ENCODE data around the gene TEX29. TPM values are rescaled to one million over a fixed set of nuclear protein-coding genes. Genes with fewer than 3 reads are reported as not detected.

Gene TEX29
- polyA plus RNA-seq, 1 donor from 2014 or later: not detected

DNA sequence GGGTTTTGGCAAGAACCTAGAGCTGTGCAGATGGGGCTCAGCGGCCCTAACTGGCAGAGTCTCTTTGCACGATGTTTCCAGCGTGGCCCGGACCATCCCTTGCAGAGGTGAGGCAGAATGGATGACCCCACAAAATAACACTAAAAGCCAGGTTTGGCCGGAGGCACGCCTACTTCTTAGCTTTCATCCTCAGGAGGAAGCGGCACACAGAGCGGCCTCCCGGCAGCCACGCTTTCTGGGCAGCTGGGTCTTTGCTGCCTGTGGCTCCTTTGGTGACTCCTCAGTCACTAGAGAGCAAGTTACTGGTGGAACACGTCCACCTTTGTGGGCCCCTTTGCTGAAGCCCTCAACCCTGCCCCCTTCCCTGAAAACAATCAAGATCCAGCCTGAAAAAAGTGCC is 25.2 kb downstream of the TEX29 start:
- Histone ChIP-seq H3K27me3 (ENCODE audit: insufficient read depth, low read depth, low read length) (no peaks in the 10 kb centered on the region), H3K27ac (ENCODE audit: low read length) (no peak overlapping the region), H4K20me1 (ENCODE audit: insufficient read depth) (no peaks in the 10 kb centered on the region), H3K9me2 (ENCODE audit: insufficient read depth, low read length) (no peaks in the 10 kb centered on the region), H3F3A (ENCODE audit: insufficient read depth, low read length, poor library complexity, severe bottlenecking) (no peaks in the 10 kb centered on the region), H3K36me3 (ENCODE audit: insufficient read depth, low read length) (no peaks in the 10 kb centered on the region), H3K9me3 (ENCODE audit: low read length) (no peaks in the 10 kb centered on the region), H3K79me2 (replicated peaks; ENCODE audit: insufficient read depth, low read length) (no peaks in the 10 kb centered on the region), H3K4me2 (ENCODE audit: low read length) (no peak overlapping the region), H3K4me3 (ENCODE audit: low read length) (no peak overlapping the region), H3K9ac (ENCODE audit: low read length) (no peak overlapping the region), H2AFZ (ENCODE audit: low read depth, low read length) (no peak overlapping the region)
- TF ChIP-seq, protein P1, sequence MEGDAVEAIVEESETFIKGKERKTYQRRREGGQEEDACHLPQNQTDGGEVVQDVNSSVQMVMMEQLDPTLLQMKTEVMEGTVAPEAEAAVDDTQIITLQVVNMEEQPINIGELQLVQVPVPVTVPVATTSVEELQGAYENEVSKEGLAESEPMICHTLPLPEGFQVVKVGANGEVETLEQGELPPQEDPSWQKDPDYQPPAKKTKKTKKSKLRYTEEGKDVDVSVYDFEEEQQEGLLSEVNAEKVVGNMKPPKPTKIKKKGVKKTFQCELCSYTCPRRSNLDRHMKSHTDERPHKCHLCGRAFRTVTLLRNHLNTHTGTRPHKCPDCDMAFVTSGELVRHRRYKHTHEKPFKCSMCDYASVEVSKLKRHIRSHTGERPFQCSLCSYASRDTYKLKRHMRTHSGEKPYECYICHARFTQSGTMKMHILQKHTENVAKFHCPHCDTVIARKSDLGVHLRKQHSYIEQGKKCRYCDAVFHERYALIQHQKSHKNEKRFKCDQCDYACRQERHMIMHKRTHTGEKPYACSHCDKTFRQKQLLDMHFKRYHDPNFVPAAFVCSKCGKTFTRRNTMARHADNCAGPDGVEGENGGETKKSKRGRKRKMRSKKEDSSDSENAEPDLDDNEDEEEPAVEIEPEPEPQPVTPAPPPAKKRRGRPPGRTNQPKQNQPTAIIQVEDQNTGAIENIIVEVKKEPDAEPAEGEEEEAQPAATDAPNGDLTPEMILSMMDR (IDR thresholded peaks at IDR 0.05; ENCODE audit: poor library complexity, severe bottlenecking): no peak
- TF ChIP-seq POLR2AphosphoS5 (IDR thresholded peaks at IDR 0.05): no peak

DNA sequence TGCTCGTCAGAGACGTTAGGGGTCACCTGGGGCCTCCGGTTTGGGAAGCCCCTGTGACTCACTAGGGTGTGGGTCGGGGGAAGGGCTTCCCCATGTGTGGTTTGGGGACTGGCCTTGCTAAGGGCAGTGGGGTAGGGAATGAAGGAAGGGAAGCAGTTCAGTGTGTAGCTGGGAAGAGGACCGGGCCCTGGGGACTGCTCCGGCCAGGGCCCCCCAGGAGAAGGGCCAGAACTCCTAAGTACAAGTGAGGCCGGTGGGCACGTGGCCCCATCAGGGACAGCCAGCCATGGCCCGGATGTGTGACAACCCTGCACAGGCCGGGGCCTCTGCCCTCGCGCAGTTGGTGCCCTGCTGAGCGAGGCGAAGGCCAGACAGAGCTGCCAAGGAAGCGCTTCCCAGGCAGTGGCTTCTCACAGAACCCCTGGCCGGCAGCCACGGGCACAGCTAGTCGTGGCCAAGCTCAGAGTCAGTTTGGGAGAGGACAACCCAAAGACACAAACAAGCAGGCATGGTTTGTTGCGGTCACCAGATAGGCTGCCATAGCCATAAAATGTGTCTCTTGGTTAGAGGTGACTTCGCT is 25.7 kb downstream of the TEX29 start:
- Histone ChIP-seq H3F3A (ENCODE audit: insufficient read depth, low read length, poor library complexity, severe bottlenecking) (no peaks in the 10 kb centered on the region), H3K9ac (ENCODE audit: low read length) (no peak overlapping the region)
- TF ChIP-seq, protein P1 (IDR thresholded peaks at IDR 0.05; ENCODE audit: poor library complexity, severe bottlenecking): no peak
- TF ChIP-seq MXI1 (conservative IDR thresholded peaks at IDR 0.05; ENCODE audit: poor library complexity, severe bottlenecking): no peak
- TF ChIP-seq EZH2 (IDR thresholded peaks at IDR 0.05; ENCODE audit: borderline replicate concordance, insufficient read depth, low read length, poor library complexity, severe bottlenecking): no peak
- TF ChIP-seq TAF1 (IDR thresholded peaks at IDR 0.05; ENCODE audit: low read depth): no peak
- TF ChIP-seq POLR2AphosphoS5 (IDR thresholded peaks at IDR 0.05): no peak
- no peak for TF ChIP-seq SMC3 (conservative IDR thresholded peaks at IDR 0.05; ENCODE audit: poor library complexity)
- no peak for TF ChIP-seq EP300 (conservative IDR thresholded peaks at IDR 0.05; ENCODE audit: poor library complexity, severe bottlenecking)
- no peak for TF ChIP-seq RAD21 (conservative IDR thresholded peaks at IDR 0.05)
- TF ChIP-seq, protein P2, sequence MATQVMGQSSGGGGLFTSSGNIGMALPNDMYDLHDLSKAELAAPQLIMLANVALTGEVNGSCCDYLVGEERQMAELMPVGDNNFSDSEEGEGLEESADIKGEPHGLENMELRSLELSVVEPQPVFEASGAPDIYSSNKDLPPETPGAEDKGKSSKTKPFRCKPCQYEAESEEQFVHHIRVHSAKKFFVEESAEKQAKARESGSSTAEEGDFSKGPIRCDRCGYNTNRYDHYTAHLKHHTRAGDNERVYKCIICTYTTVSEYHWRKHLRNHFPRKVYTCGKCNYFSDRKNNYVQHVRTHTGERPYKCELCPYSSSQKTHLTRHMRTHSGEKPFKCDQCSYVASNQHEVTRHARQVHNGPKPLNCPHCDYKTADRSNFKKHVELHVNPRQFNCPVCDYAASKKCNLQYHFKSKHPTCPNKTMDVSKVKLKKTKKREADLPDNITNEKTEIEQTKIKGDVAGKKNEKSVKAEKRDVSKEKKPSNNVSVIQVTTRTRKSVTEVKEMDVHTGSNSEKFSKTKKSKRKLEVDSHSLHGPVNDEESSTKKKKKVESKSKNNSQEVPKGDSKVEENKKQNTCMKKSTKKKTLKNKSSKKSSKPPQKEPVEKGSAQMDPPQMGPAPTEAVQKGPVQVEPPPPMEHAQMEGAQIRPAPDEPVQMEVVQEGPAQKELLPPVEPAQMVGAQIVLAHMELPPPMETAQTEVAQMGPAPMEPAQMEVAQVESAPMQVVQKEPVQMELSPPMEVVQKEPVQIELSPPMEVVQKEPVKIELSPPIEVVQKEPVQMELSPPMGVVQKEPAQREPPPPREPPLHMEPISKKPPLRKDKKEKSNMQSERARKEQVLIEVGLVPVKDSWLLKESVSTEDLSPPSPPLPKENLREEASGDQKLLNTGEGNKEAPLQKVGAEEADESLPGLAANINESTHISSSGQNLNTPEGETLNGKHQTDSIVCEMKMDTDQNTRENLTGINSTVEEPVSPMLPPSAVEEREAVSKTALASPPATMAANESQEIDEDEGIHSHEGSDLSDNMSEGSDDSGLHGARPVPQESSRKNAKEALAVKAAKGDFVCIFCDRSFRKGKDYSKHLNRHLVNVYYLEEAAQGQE (IDR thresholded peaks at IDR 0.05; ENCODE audit: borderline replicate concordance): no peak

More for the DNA sequence above, 25.7 kb downstream of the TEX29 start:
- no peaks in the 10 kb centered on the region for H4K20me1 ChIP-seq (ENCODE audit: insufficient read depth)
- H3K27ac ChIP-seq (ENCODE audit: low read length): no peak overlapping the region
- H3K27me3 ChIP-seq (ENCODE audit: insufficient read depth, low read depth, low read length): no peaks in the 10 kb centered on the region
- H3K9me3 ChIP-seq (ENCODE audit: low read length): no peaks in the 10 kb centered on the region
- no peaks in the 10 kb centered on the region for H3K36me3 ChIP-seq (ENCODE audit: insufficient read depth, low read length)
- H3K4me2 ChIP-seq (ENCODE audit: low read length): no peak overlapping the region
- H2AFZ ChIP-seq (ENCODE audit: low read depth, low read length): no peak overlapping the region
- H3K9me2 ChIP-seq (ENCODE audit: insufficient read depth, low read length): no peaks in the 10 kb centered on the region
- no peaks in the 10 kb centered on the region for H3K79me2 ChIP-seq (replicated peaks; ENCODE audit: insufficient read depth, low read length)
- H3K4me3 ChIP-seq (ENCODE audit: low read length): no peak overlapping the region
